Endothelial cell of umbilical vein (primary cell): ENCODE data around the gene MINDY3. TPM values are rescaled to one million over a fixed set of nuclear protein-coding genes. Genes with fewer than 3 reads are reported as not detected.

Experiments
- BruUV-seq: library from RNA; stranded (reverse); fragments of 400-500 nt; replicated peaks from 2 replicates; lab custom pipeline; 2021; lab: Mats Ljungman, UMichigan
- CTCF ChIA-PET: fragments of 300-600, 350-600 bp; sonication (Branson Sonifier 250); formaldehyde crosslinking; loops from one replicate; lab custom pipeline; 2021; ENCODE audit warnings: antibody characterized with exemption, inconsistent platforms; lab: Charles Lee
- POLR2A ChIA-PET: fragments of 300-600, 350-600 bp; sonication (Branson Sonifier 250); formaldehyde crosslinking; loops from one replicate; lab custom pipeline; 2021; ENCODE audit warnings: antibody characterized with exemption, inconsistent platforms; lab: Charles Lee
- DNase-seq: peaks from one replicate; pipeline ENCODE4 v3.0.0-alpha.2; 2011; ENCODE audit warnings: low read depth, low spot score
- FAIRE-seq: peaks from 2 replicates; lab custom pipeline; 2011; peaks lifted over from hg19 to GRCh38; lab: Jason Lieb, UNC
- H2AFZ ChIP-seq: 2 replicates; pipeline ENCODE4 v1.6.0; 2012; ENCODE audit warnings: low read depth, low read length, control low read depth, inconsistent platforms
- H3K27ac ChIP-seq: 2 replicates; pipeline ENCODE4 v1.5.1; 2011; ENCODE audit warnings: low read depth, mild to moderate bottlenecking, control low read depth, low read length, moderate library complexity; ENCODE audit not compliant: insufficient read depth
- H3K27me3 ChIP-seq, 2 experiments: 2 replicates each; pipeline versions ENCODE4 v1.6.0 to v1.6.1; 2011; ENCODE audit warnings: low read length in 2 of 2, mixed read lengths in 1 of 2; ENCODE audit not compliant: control insufficient read depth in 2 of 2, insufficient read depth in 2 of 2
- H3K36me3 ChIP-seq, 2 experiments: 2 replicates in 1 of 2; 3 replicates in 1 of 2; pipeline ENCODE4 v1.5.1; 2011; ENCODE audit warnings: low read length in 2 of 2, mild to moderate bottlenecking in 1 of 2, moderate library complexity in 1 of 2; ENCODE audit not compliant: control insufficient read depth in 2 of 2, insufficient read depth in 2 of 2; ENCODE audit errors: extremely low read depth in 1 of 2
- H3K4me1 ChIP-seq: 3 replicates; pipeline ENCODE4 v1.5.1; 2011; ENCODE audit warnings: mild to moderate bottlenecking, low read length; ENCODE audit not compliant: control insufficient read depth, insufficient read depth; ENCODE audit errors: extremely low read depth
- H3K4me2 ChIP-seq: 2 replicates; pipeline ENCODE4 v1.6.1; 2011; ENCODE audit warnings: low read length, control low read depth, mixed read lengths; ENCODE audit not compliant: insufficient read depth
- H3K4me3 ChIP-seq, 3 experiments: fragments of 200-600 bp in 1 of 3; sonication (generic), shearing (Covaris generic) in 1 of 3; replicated peaks in 1 of 3; 2 replicates each; pipeline ENCODE4 v1.5.1; 2011 to 2016; ENCODE audit warnings: control low read depth in 3 of 3, low read length in 3 of 3, mild to moderate bottlenecking in 2 of 3, inconsistent platforms in 1 of 3, low read depth in 1 of 3, moderate library complexity in 1 of 3; ENCODE audit not compliant: insufficient read depth in 1 of 3
- H3K79me2 ChIP-seq: 2 replicates; pipeline ENCODE4 v1.6.0; 2012; ENCODE audit warnings: low read length, inconsistent platforms; ENCODE audit not compliant: control insufficient read depth, insufficient read depth
- H3K9ac ChIP-seq: replicated peaks from 2 replicates; pipeline ENCODE3; 2011; ENCODE audit warnings: low read length, control low read depth; ENCODE audit not compliant: insufficient read depth; ENCODE audit errors: extremely low read depth
- H3K9me1 ChIP-seq: replicated peaks from 3 replicates; pipeline ENCODE4 v1.6.0; 2011; ENCODE audit warnings: mild to moderate bottlenecking, low read length; ENCODE audit not compliant: control insufficient read depth, insufficient read depth; ENCODE audit errors: extremely low read depth
- H3K9me3 ChIP-seq: replicated peaks from 2 replicates; pipeline ENCODE4 v1.5.1; 2012; ENCODE audit warnings: low read length, inconsistent platforms; ENCODE audit not compliant: control insufficient read depth, insufficient read depth
- H4K20me1 ChIP-seq: replicated peaks from 2 replicates; pipeline ENCODE3; 2011; ENCODE audit warnings: mild to moderate bottlenecking, low read length; ENCODE audit not compliant: control insufficient read depth, insufficient read depth; ENCODE audit errors: extremely low read depth
- EZH2 ChIP-seq: IDR thresholded peaks from 2 replicates; pipeline ENCODE4 v1.6.1; 2012; ENCODE audit warnings: borderline replicate concordance, low read depth, mild to moderate bottlenecking, moderate library complexity, low read length, inconsistent platforms; ENCODE audit not compliant: severe bottlenecking
- FOS ChIP-seq: IDR thresholded peaks from 2 replicates; pipeline ENCODE4 v1.6.1; 2011; ENCODE audit warnings: mild to moderate bottlenecking, low read length, moderate library complexity, borderline replicate concordance; ENCODE audit not compliant: insufficient read depth
- GATA2 ChIP-seq: IDR thresholded peaks from 2 replicates; pipeline ENCODE4 v1.7.0; 2011; ENCODE audit warnings: low read depth, mild to moderate bottlenecking, moderate library complexity, mixed read lengths, low read length; ENCODE audit not compliant: insufficient read length, insufficient read depth
- JUN ChIP-seq: IDR thresholded peaks from 2 replicates; pipeline ENCODE4 v1.6.1; 2011; ENCODE audit warnings: borderline replicate concordance, low read depth; ENCODE audit not compliant: insufficient read length, insufficient read depth
- MYC ChIP-seq: IDR thresholded peaks from one replicate; pipeline ENCODE4 v1.6.1; 2011; ENCODE audit warnings: mild to moderate bottlenecking, low read depth, low read length
- POLR2A ChIP-seq: IDR thresholded peaks from 2 replicates; pipeline ENCODE4 v1.6.1; 2012; ENCODE audit warnings: low read depth, mild to moderate bottlenecking, control low read depth, low read length
- POLR2AphosphoS5 ChIP-seq: IDR thresholded peaks from 2 replicates; pipeline ENCODE4 v1.6.1; 2012; ENCODE audit warnings: low read depth, mild to moderate bottlenecking, control low read depth, low read length, moderate library complexity; ENCODE audit not compliant: insufficient read depth
- dilution Hi-C: fragments of 300-500 bp; cut with MboI; formaldehyde crosslinking; loops from one replicate; pipeline ENCODE4 v1.15.0; 2019; ENCODE audit warnings: low sequenced_read_pairs; ENCODE audit not compliant: extremely low pct_ligation_motif_present
- intact Hi-C: fragments of 100-400 bp; cut with micrococcal nuclease; formaldehyde crosslinking; loops from one replicate; pipeline ENCODE4 v1.10.0; 2022
- polyA plus RNA-seq, 4 experiments: library from polyadenylated mRNA; depleted of rRNA in 3 of 4; stranded (reverse) in 3 of 4; unstranded in 1 of 4; fragments of >200 nt; gene quantifications; 2 replicates each; pipeline versions ENCODE4 v1.2.1 to v1.2.3, GENCODE V29; 2011 to 2012; ENCODE audit warnings: missing spikeins in 1 of 4
- total RNA-seq: library from RNA; stranded (reverse); gene quantifications from 2 replicates; pipeline ENCODE4 v1.2.3, GENCODE V29; 2021
- TF ChIP-seq, protein P1 (sequence below): IDR thresholded peaks from 2 replicates; pipeline ENCODE4 v1.6.1; 2011; ENCODE audit not compliant: insufficient read depth, insufficient read length
- TF ChIP-seq, protein P2 (sequence below), 2 donors: IDR thresholded peaks; 1 replicate in 1 of 2; 2 replicates in 1 of 2; pipeline ENCODE4 v1.5.1; 2011; ENCODE audit warnings: low read length in 2 of 2, mild to moderate bottlenecking in 2 of 2, moderate library complexity in 2 of 2, control low read depth in 1 of 2, inconsistent platforms in 1 of 2, low read depth in 1 of 2; ENCODE audit not compliant: insufficient read depth in 1 of 2; ENCODE audit errors: extremely low read depth in 1 of 2

The MINDY3 gene
- total and polyA plus RNA-seq, 2 donors (not counting 3 experiments of a cell fraction or from before 2014, with no cell fraction given) = 7.5 to 20.2 TPM

GRCh38 chr10:15836807-15837206 is 23.5 kb downstream of the MINDY3 start:
- no peak overlapping the region for H3K9ac ChIP-seq
- dilution Hi-C loops (no loop called here), intact Hi-C loops (no loop called here)
- H3K27ac ChIP-seq = no peak overlapping the region
- H4K20me1 ChIP-seq = no peaks in the 10 kb centered on the region
- H3K9me3 ChIP-seq = no peaks in the 10 kb centered on the region
- BruUV-seq = no TSS peak
- no peaks in the 10 kb centered on the region for H3K79me2 ChIP-seq
- H3K9me1 ChIP-seq = no peaks in the 10 kb centered on the region
- TF ChIP-seq EZH2 (no peak), MYC (no peak), JUN (no peak), FOS (no peak), GATA2 (no peak), POLR2A (no peak), POLR2AphosphoS5 (no peak)
- TF ChIP-seq, protein P1, sequence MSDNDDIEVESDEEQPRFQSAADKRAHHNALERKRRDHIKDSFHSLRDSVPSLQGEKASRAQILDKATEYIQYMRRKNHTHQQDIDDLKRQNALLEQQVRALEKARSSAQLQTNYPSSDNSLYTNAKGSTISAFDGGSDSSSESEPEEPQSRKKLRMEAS = no peak
- TF ChIP-seq, protein P2, sequence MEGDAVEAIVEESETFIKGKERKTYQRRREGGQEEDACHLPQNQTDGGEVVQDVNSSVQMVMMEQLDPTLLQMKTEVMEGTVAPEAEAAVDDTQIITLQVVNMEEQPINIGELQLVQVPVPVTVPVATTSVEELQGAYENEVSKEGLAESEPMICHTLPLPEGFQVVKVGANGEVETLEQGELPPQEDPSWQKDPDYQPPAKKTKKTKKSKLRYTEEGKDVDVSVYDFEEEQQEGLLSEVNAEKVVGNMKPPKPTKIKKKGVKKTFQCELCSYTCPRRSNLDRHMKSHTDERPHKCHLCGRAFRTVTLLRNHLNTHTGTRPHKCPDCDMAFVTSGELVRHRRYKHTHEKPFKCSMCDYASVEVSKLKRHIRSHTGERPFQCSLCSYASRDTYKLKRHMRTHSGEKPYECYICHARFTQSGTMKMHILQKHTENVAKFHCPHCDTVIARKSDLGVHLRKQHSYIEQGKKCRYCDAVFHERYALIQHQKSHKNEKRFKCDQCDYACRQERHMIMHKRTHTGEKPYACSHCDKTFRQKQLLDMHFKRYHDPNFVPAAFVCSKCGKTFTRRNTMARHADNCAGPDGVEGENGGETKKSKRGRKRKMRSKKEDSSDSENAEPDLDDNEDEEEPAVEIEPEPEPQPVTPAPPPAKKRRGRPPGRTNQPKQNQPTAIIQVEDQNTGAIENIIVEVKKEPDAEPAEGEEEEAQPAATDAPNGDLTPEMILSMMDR (IDR thresholded peaks at IDR 0.05; ENCODE audit: extremely low read depth in 1 of 2, insufficient read depth in 1 of 2, low read depth in 1 of 2, low read length in 2 of 2) = no peak
- H3K36me3 ChIP-seq = peaks cover 0 to under 1% of the 10 kb centered on the region in 2 experiments
- CTCF ChIA-PET = interaction anchor here (1.1 kb wide), 1 partner anchor 10 kb away, joined by 3 read pairs; no protein-coding TSS in a partner anchor
- no peaks in the 10 kb centered on the region for H3K4me1 ChIP-seq
- POLR2A ChIA-PET = no interaction called here
- no peaks in the 10 kb centered on the region for H3K27me3 ChIP-seq
- H3K4me2 ChIP-seq = no peak overlapping the region
- FAIRE-seq (no peak), DNase-seq (no peak)
- no peak overlapping the region for H3K4me3 ChIP-seq
- no peak overlapping the region for H2AFZ ChIP-seq
